H9 (cell line): ENCODE measurements around the gene ELF3. TPM values are rescaled to one million over a fixed set of nuclear protein-coding genes. Genes with fewer than 3 reads are reported as not detected.

ENCODE experiments used
- DNase-seq: peaks from one replicate; pipeline ENCODE4 v3.0.0-alpha.2; 2017
- H2AFZ ChIP-seq: one replicate; pipeline ENCODE4 v1.6.1; 2013; ENCODE audit warnings: mild to moderate bottlenecking, low read length, control low read depth, moderate library complexity
- H2AK5ac ChIP-seq: 2 replicates; pipeline ENCODE4 v1.6.1; 2013; ENCODE audit warnings: low read length, control low read depth, mixed read lengths; ENCODE audit not compliant: insufficient read length
- H2BK120ac ChIP-seq: one replicate; pipeline ENCODE4 v1.6.1; 2013; ENCODE audit warnings: low read depth, mild to moderate bottlenecking, low read length, control low read depth, inconsistent platforms; ENCODE audit not compliant: poor library complexity, severe bottlenecking
- H2BK12ac ChIP-seq: 2 replicates; pipeline ENCODE4 v1.6.1; 2013; ENCODE audit warnings: low read length, control low read depth, mixed read lengths, low read depth; ENCODE audit not compliant: insufficient read length
- H2BK15ac ChIP-seq: 2 replicates; pipeline ENCODE4 v1.6.1; 2013; ENCODE audit warnings: low read depth, low read length, control low read depth
- H2BK20ac ChIP-seq: one replicate; pipeline ENCODE4 v1.6.1; 2013; ENCODE audit warnings: low read depth, mild to moderate bottlenecking, low read length, control low read depth, inconsistent platforms; ENCODE audit not compliant: poor library complexity, severe bottlenecking
- H2BK5ac ChIP-seq: 2 replicates; pipeline ENCODE4 v1.6.1; 2013; ENCODE audit warnings: low read length, control low read depth, mixed read lengths; ENCODE audit not compliant: insufficient read length
- H3K14ac ChIP-seq: 2 replicates; pipeline ENCODE4 v1.6.1; 2013; ENCODE audit warnings: low read length, control low read depth; ENCODE audit not compliant: insufficient read depth
- H3K18ac ChIP-seq: 2 replicates; pipeline ENCODE4 v1.6.1; 2013; ENCODE audit warnings: low read depth, mild to moderate bottlenecking, mixed read lengths, low read length, control low read depth; ENCODE audit not compliant: insufficient read length
- H3K23ac ChIP-seq: 2 replicates; pipeline ENCODE4 v1.6.1; 2013; ENCODE audit warnings: low read length, control low read depth, mixed read lengths, low read depth; ENCODE audit not compliant: insufficient read length
- H3K23me2 ChIP-seq: 2 replicates; pipeline ENCODE4 v1.6.1; 2013; ENCODE audit warnings: low read depth, mild to moderate bottlenecking, mixed read lengths, low read length, control low read depth; ENCODE audit not compliant: insufficient read length, poor library complexity, severe bottlenecking
- H3K27ac ChIP-seq: 2 replicates; pipeline ENCODE4 v1.5.1; 2013; ENCODE audit warnings: low read length, control low read depth, mixed read lengths, low read depth; ENCODE audit not compliant: insufficient read length
- H3K27me3 ChIP-seq: 2 replicates; pipeline ENCODE4 v1.6.1; 2013; ENCODE audit warnings: low read length, control low read depth, inconsistent platforms; ENCODE audit not compliant: insufficient read depth
- H3K4ac ChIP-seq: 2 replicates; pipeline ENCODE4 v1.6.1; 2013; ENCODE audit warnings: low read depth, mild to moderate bottlenecking, control low read depth, inconsistent platforms, low read length, moderate library complexity
- H3K4me1 ChIP-seq: 2 replicates; pipeline ENCODE4 v1.6.1; 2013; ENCODE audit warnings: low read length, control low read depth, inconsistent platforms; ENCODE audit not compliant: insufficient read depth
- H3K4me2 ChIP-seq: 2 replicates; pipeline ENCODE4 v1.6.1; 2013; ENCODE audit warnings: low read length, control low read depth, mixed read lengths; ENCODE audit not compliant: insufficient read length, insufficient read depth
- H3K56ac ChIP-seq: 2 replicates; pipeline ENCODE4 v1.6.1; 2013; ENCODE audit warnings: low read depth, mild to moderate bottlenecking, mixed read lengths, low read length, control low read depth; ENCODE audit not compliant: insufficient read length
- H3K79me1 ChIP-seq: 2 replicates; pipeline ENCODE4 v1.6.1; 2013; ENCODE audit warnings: low read depth, mild to moderate bottlenecking, moderate library complexity, low read length, control low read depth, inconsistent platforms; ENCODE audit not compliant: insufficient read depth, poor library complexity, severe bottlenecking
- H3K79me2 ChIP-seq: 2 replicates; pipeline ENCODE4 v1.6.1; 2013; ENCODE audit warnings: low read length, control low read depth, inconsistent platforms; ENCODE audit not compliant: insufficient read depth
- H3K9ac ChIP-seq: 2 replicates; pipeline ENCODE4 v1.6.1; 2013; ENCODE audit warnings: low read length, control low read depth, mixed read lengths; ENCODE audit not compliant: insufficient read length; ENCODE audit errors: extremely low read depth
- H3K9me3 ChIP-seq: one replicate; pipeline ENCODE4 v1.6.1; 2013; ENCODE audit warnings: low read depth, low read length, inconsistent platforms; ENCODE audit not compliant: control insufficient read depth
- H3T11ph ChIP-seq: one replicate; pipeline ENCODE4 v1.6.1; 2013; ENCODE audit warnings: mild to moderate bottlenecking, low read length, control low read depth, inconsistent platforms
- H4K20me1 ChIP-seq: one replicate; pipeline ENCODE4 v1.6.1; 2013; ENCODE audit not compliant: control insufficient read depth, insufficient read length, insufficient read depth
- H4K5ac ChIP-seq: 2 replicates; pipeline ENCODE4 v1.6.1; 2013; ENCODE audit warnings: low read depth, mild to moderate bottlenecking, mixed read lengths, low read length, control low read depth; ENCODE audit not compliant: insufficient read length
- H4K8ac ChIP-seq: replicated peaks from 2 replicates; pipeline ENCODE4 v1.6.1; 2013; ENCODE audit warnings: low read length, control low read depth, mixed read lengths, low read depth; ENCODE audit not compliant: insufficient read length
- H4K91ac ChIP-seq: 2 replicates; pipeline ENCODE4 v1.6.1; 2013; ENCODE audit warnings: low read depth, mild to moderate bottlenecking, moderate library complexity, mixed read lengths, low read length, control low read depth; ENCODE audit not compliant: insufficient read length
- H3K27ac Mint-ChIP-seq, 3 experiments: 2 replicates in 2 of 3; 3 replicates in 1 of 3; pipeline ENCODE4 v1.8.0; 2020 to 2021; ENCODE audit warnings: mixed read lengths in 3 of 3, mild to moderate bottlenecking in 1 of 3, moderate library complexity in 1 of 3
- H3K27me3 Mint-ChIP-seq: 2 replicates; pipeline ENCODE4 v1.8.0; 2021; ENCODE audit warnings: low read depth, mild to moderate bottlenecking, moderate library complexity, mixed read lengths
- H3K36me3 Mint-ChIP-seq, 3 experiments: 2 replicates in 2 of 3; 3 replicates in 1 of 3; pipeline ENCODE4 v1.8.0; 2020 to 2021; ENCODE audit warnings: low read depth in 3 of 3, mixed read lengths in 3 of 3; ENCODE audit not compliant: insufficient read depth in 1 of 3
- H3K4me1 Mint-ChIP-seq, 2 experiments: 2 replicates each; pipeline ENCODE4 v1.8.0; 2020; ENCODE audit warnings: mixed read lengths in 2 of 2
- H3K4me3 Mint-ChIP-seq, 2 experiments: 2 replicates in 1 of 2; 3 replicates in 1 of 2; pipeline ENCODE4 v1.8.0; 2020 to 2021; ENCODE audit warnings: mild to moderate bottlenecking in 2 of 2, mixed read lengths in 2 of 2, moderate library complexity in 1 of 2
- H3K9me3 Mint-ChIP-seq, 2 experiments: 2 replicates in 1 of 2; 3 replicates in 1 of 2; pipeline ENCODE4 v1.8.0; 2020; ENCODE audit warnings: mild to moderate bottlenecking in 2 of 2, mixed read lengths in 2 of 2, moderate library complexity in 1 of 2
- WGBS: extraction: QIAGEN DNeasy Blood & Tissue Kit; methylation state at CpG from one replicate; pipeline ENCODE4 v1.1.7; 2013; ENCODE audit warnings: missing lambda C conversion rate, low lambda C conversion rate, mixed read lengths; ENCODE audit not compliant: insufficient read length; ENCODE audit errors: extremely low coverage; 5-methylcytosine and 5-hydroxymethylcytosine counted together
- total RNA-seq: library from RNA; stranded (reverse); gene quantifications from 2 replicates; pipeline ENCODE4 v1.2.1, GENCODE V29; 2021
- TF ChIP-seq, protein P1 (sequence below): fragments of 200-600 bp; sonication (generic); conservative IDR thresholded peaks from 3 replicates; pipeline ENCODE4 v1.8.0; 2021; ENCODE audit warnings: antibody characterized with exemption, mild to moderate bottlenecking

The ELF3 gene
- total RNA-seq, 1 experiment from 2014 or later: 10.4 TPM

DNA sequence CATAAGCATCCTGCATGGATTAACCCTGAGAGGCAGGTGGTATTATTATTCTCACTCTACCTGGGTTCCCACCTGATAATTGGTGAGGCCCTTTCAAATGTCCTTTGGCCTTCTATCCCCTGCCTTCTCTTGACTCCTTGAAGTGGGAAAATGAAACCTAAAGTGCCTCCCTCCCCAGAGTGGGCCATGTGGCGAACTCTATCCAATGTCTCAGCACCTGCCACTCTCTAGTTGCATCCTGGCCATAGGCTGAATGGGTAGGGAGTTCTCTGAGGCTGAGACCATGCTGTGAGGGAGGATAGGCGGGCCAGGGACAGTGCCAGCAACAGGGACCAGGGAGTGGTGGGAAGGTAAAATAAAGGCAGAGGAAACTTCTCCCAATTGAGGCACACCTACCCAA is 35.3 kb downstream of the ELF3 start:
- Histone ChIP-seq H3K18ac (no peak overlapping the region), H4K91ac (no peak overlapping the region), H4K20me1 (no peaks in the 10 kb centered on the region), H3K56ac (no peak overlapping the region), H3K27ac (no peak overlapping the region), H3K9ac (no peak overlapping the region), H3K14ac (no peak overlapping the region), H3K79me2 (no peaks in the 10 kb centered on the region), H4K8ac (no peak overlapping the region), H3K23me2 (no peaks in the 10 kb centered on the region), H3K9me3 (no peaks in the 10 kb centered on the region), H3K4me2 (no peak overlapping the region), H2BK12ac (no peak overlapping the region), H2BK20ac (no peak overlapping the region), H2BK5ac (no peak overlapping the region), H3K4ac (no peak overlapping the region), H3K27me3 (no peaks in the 10 kb centered on the region; the same call in 1 of the 2 replicates), H2BK15ac (no peak overlapping the region), H2AK5ac (no peak overlapping the region), H3K4me1 (no peaks in the 10 kb centered on the region), H4K5ac (no peak overlapping the region), H3T11ph (no peak overlapping the region), H3K79me1 (no peaks in the 10 kb centered on the region), H3K23ac (no peak overlapping the region), H2BK120ac (no peak overlapping the region), H2AFZ (no peak overlapping the region)
- no peak for DNase-seq
- TF ChIP-seq, protein P1, sequence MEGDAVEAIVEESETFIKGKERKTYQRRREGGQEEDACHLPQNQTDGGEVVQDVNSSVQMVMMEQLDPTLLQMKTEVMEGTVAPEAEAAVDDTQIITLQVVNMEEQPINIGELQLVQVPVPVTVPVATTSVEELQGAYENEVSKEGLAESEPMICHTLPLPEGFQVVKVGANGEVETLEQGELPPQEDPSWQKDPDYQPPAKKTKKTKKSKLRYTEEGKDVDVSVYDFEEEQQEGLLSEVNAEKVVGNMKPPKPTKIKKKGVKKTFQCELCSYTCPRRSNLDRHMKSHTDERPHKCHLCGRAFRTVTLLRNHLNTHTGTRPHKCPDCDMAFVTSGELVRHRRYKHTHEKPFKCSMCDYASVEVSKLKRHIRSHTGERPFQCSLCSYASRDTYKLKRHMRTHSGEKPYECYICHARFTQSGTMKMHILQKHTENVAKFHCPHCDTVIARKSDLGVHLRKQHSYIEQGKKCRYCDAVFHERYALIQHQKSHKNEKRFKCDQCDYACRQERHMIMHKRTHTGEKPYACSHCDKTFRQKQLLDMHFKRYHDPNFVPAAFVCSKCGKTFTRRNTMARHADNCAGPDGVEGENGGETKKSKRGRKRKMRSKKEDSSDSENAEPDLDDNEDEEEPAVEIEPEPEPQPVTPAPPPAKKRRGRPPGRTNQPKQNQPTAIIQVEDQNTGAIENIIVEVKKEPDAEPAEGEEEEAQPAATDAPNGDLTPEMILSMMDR: no peak
- no CpG with 5 or more reads among the region's 2 CpGs for WGBS
- no peaks in the 10 kb centered on the region for H3K4me1 Mint-ChIP-seq
- peaks cover 2% of the 10 kb centered on the region; the same call in 1 of the 2 replicates for H3K27me3 Mint-ChIP-seq
- H3K4me3 Mint-ChIP-seq: no peak overlapping the region
- H3K9me3 Mint-ChIP-seq: no peaks in the 10 kb centered on the region
- H3K36me3 Mint-ChIP-seq: no peaks in the 10 kb centered on the region
- peak overlapping the region in 1 of 3 experiments; percentile 75; a peak in 2 of 7 replicates for H3K27ac Mint-ChIP-seq
